Hepatocyte (in vitro differentiated cells): ENCODE results near the gene LSM8.

Experiments used
- EZH2 ChIP-seq: fragments of 200-600 bp; sonication (generic); IDR thresholded peaks from 2 replicates; pipeline ENCODE4 v1.6.1; 2016; ENCODE audit warnings: antibody characterized with exemption, mild to moderate bottlenecking, borderline replicate concordance
- EZH2phosphoT487 ChIP-seq: fragments of 200-600 bp; sonication (generic); IDR thresholded peaks from one replicate; pipeline ENCODE4 v1.6.1; 2018; ENCODE audit warnings: antibody characterized with exemption, mild to moderate bottlenecking, low read depth, moderate library complexity; ENCODE audit not compliant: unreplicated experiment, severe bottlenecking
- TF ChIP-seq, protein P1 (sequence below): fragments of 200-600 bp; sonication (generic); IDR thresholded peaks from 2 replicates; pipeline ENCODE4 v1.5.1; 2016; ENCODE audit warnings: antibody characterized with exemption, mild to moderate bottlenecking; ENCODE audit not compliant: poor library complexity

- TF ChIP-seq, protein P1, sequence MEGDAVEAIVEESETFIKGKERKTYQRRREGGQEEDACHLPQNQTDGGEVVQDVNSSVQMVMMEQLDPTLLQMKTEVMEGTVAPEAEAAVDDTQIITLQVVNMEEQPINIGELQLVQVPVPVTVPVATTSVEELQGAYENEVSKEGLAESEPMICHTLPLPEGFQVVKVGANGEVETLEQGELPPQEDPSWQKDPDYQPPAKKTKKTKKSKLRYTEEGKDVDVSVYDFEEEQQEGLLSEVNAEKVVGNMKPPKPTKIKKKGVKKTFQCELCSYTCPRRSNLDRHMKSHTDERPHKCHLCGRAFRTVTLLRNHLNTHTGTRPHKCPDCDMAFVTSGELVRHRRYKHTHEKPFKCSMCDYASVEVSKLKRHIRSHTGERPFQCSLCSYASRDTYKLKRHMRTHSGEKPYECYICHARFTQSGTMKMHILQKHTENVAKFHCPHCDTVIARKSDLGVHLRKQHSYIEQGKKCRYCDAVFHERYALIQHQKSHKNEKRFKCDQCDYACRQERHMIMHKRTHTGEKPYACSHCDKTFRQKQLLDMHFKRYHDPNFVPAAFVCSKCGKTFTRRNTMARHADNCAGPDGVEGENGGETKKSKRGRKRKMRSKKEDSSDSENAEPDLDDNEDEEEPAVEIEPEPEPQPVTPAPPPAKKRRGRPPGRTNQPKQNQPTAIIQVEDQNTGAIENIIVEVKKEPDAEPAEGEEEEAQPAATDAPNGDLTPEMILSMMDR, result no peak
- no peak for TF ChIP-seq EZH2
- TF ChIP-seq EZH2phosphoT487, result no peak
Measured at GRCh38 chr7:118219157-118219512, 35.2 kb downstream of the LSM8 start.
